Right lobe of liver (tissue), 4 donors: ENCODE measurements around the gene ACVR1.

Experiments used
- CTCF ChIP-seq, 4 donors: fragments of 200-600 bp in 3 of 4; fragments of 450-650 bp in 1 of 4; IDR thresholded peaks; one replicate each; pipeline versions ENCODE4 v1.5.1 to v1.8.0; 2016 to 2022; ENCODE audit warnings: antibody characterized with exemption in 4 of 4, mild to moderate bottlenecking in 2 of 4
- POLR2A ChIP-seq: fragments of 450-650 bp; IDR thresholded peaks from one replicate; pipeline ENCODE4 v1.6.1; 2017; ENCODE audit warnings: antibody characterized with exemption, mild to moderate bottlenecking
- donor health status: DM: no; HTN: no; CAD: no.
- donor health status: DM: no; HTN: no; CAD: no.
- donor health status: DM: no; HTN: yes; CAD: no.

DNA sequence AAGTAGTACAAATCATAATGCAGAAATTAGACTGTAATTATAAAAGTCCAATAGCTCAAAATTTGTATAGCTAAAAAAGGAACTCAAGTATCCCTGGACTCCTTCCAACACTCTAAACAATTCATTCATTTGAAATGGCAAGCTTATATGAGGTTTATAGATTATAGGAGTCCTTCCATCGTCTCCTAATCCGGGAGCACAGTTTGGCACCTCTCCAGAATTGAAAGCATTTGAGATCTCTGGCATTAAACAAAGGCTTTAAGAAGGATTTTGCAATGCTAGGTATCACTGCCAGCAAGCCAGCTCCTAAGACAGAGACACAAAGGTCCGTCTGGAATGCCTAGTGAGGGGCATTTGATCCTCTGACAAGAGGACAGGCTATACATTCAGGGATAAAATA lies 90.9 kb downstream of the ACVR1 start:
- TF ChIP-seq POLR2A: no peak
- no peak for TF ChIP-seq CTCF (IDR thresholded peaks at IDR 0.05)
